SK-N-SH (cell line): ENCODE data around the gene PHLPP1. TPM values are rescaled to one million over a fixed set of nuclear protein-coding genes. Genes with fewer than 3 reads are reported as not detected.

Experiments
- CTCF ChIA-PET: fragments of 300-600, 350-600 bp; formaldehyde crosslinking; extraction: SDS; loops from one replicate; lab custom pipeline; 2021; lab: Yijun Ruan, JAX
- POLR2A ChIA-PET: fragments of 350-600 bp; sonication (Branson Sonifier 250); formaldehyde crosslinking; extraction: SDS; loops from one replicate; lab custom pipeline; 2020; ENCODE audit warnings: antibody characterized with exemption, inconsistent platforms; lab: Yijun Ruan, JAX
- DNase-seq: peaks from one replicate; pipeline ENCODE4 v3.0.0; 2012
- H2AFZ ChIP-seq: fragments of 200-600 bp; sonication (generic); 2 replicates; pipeline ENCODE4 v1.8.1; 2016; ENCODE audit warnings: antibody characterized with exemption, mild to moderate bottlenecking, low read depth
- H3F3A ChIP-seq: fragments of 200-600 bp; sonication (generic); replicated peaks from 2 replicates; pipeline ENCODE3; 2016; ENCODE audit warnings: antibody characterized with exemption, mild to moderate bottlenecking; ENCODE audit not compliant: insufficient read depth
- H3K27ac ChIP-seq, 2 experiments: fragments of 200-500 bp in 1 of 2; fragments of 200-600 bp in 1 of 2; sonication (Bioruptor generic) in 1 of 2; sonication (generic), shearing (Covaris generic) in 1 of 2; 2 replicates each; pipeline versions ENCODE4 v1.5.1 to v1.6.1; 2014 to 2016; ENCODE audit warnings: low read depth in 2 of 2, inconsistent platforms in 1 of 2, low read length in 1 of 2, mild to moderate bottlenecking in 1 of 2, mixed read lengths in 1 of 2
- H3K27me3 ChIP-seq: fragments of 200-600 bp; sonication (generic), shearing (Covaris generic); 2 replicates; pipeline ENCODE4 v1.6.1; 2016; ENCODE audit warnings: mixed run types; ENCODE audit not compliant: insufficient read depth
- H3K36me3 ChIP-seq, 2 experiments: fragments of 200-500 bp in 1 of 2; fragments of 200-600 bp in 1 of 2; sonication (Bioruptor generic) in 1 of 2; sonication (generic) in 1 of 2; replicated peaks in 1 of 2; 2 replicates each; pipeline versions ENCODE3 to v1.5.1; 2014 to 2016; ENCODE audit warnings: low read length in 1 of 2, mild to moderate bottlenecking in 1 of 2; ENCODE audit not compliant: insufficient read depth in 2 of 2, control insufficient read depth in 1 of 2
- H3K4me1 ChIP-seq, 2 experiments: fragments of 200-500 bp in 1 of 2; fragments of 200-600 bp in 1 of 2; sonication (Bioruptor generic) in 1 of 2; sonication (generic), shearing (Covaris generic) in 1 of 2; 2 replicates each; pipeline versions ENCODE4 v1.5.1 to v1.6.1; 2014 to 2016; ENCODE audit warnings: low read depth in 1 of 2, low read length in 1 of 2, mixed run types in 1 of 2; ENCODE audit not compliant: insufficient read depth in 2 of 2, control insufficient read depth in 1 of 2
- H3K4me2 ChIP-seq: fragments of 200-600 bp; sonication (generic), shearing (Covaris generic); 2 replicates; pipeline ENCODE4 v1.6.1; 2017; ENCODE audit warnings: mixed run types
- H3K4me3 ChIP-seq, 2 experiments: fragments of 200-500 bp in 1 of 2; fragments of 200-600 bp in 1 of 2; sonication (Bioruptor generic) in 1 of 2; sonication (generic), shearing (Covaris generic) in 1 of 2; 2 replicates each; pipeline versions ENCODE4 v1.5.1 to v1.8.1; 2014 to 2016; ENCODE audit warnings: low read depth in 2 of 2, inconsistent platforms in 1 of 2, low read length in 1 of 2, mild to moderate bottlenecking in 1 of 2, mixed read lengths in 1 of 2, moderate library complexity in 1 of 2
- H3K79me2 ChIP-seq: fragments of 200-600 bp; sonication (generic); 2 replicates; pipeline ENCODE4 v1.8.1; 2017; ENCODE audit warnings: mild to moderate bottlenecking; ENCODE audit not compliant: insufficient read depth
- H3K9ac ChIP-seq: fragments of 200-600 bp; sonication (generic); 2 replicates; pipeline ENCODE4 v1.6.1; 2017; ENCODE audit warnings: mixed run types
- H3K9me2 ChIP-seq: fragments of 200-600 bp; sonication (generic); 2 replicates; pipeline ENCODE4 v1.6.1; 2017; ENCODE audit warnings: mixed run types
- H3K9me3 ChIP-seq: fragments of 200-600 bp; sonication (generic); 2 replicates; pipeline ENCODE4 v1.6.1; 2017; ENCODE audit warnings: mixed run types, mild to moderate bottlenecking, moderate library complexity
- H4K20me1 ChIP-seq: fragments of 200-600 bp; sonication (generic); 2 replicates; pipeline ENCODE4 v1.6.1; 2017; ENCODE audit warnings: mild to moderate bottlenecking, mixed run types; ENCODE audit not compliant: insufficient read depth
- CHD2 ChIP-seq: fragments of 150-350 bp; IDR thresholded peaks from 2 replicates; pipeline ENCODE4 v1.6.1; 2018; ENCODE audit warnings: low read length; ENCODE audit not compliant: partially characterized antibody
- ELF1 ChIP-seq: IDR thresholded peaks from 2 replicates; pipeline ENCODE4 v1.4.0; 2012
- EZH2phosphoT487 ChIP-seq: fragments of 200-600 bp; sonication (generic); IDR thresholded peaks from 2 replicates; pipeline ENCODE4 v1.6.1; 2017; ENCODE audit warnings: low read depth, mixed run types, mild to moderate bottlenecking, antibody characterized with exemption, moderate library complexity, borderline replicate concordance
- FOSL2 ChIP-seq: IDR thresholded peaks from 2 replicates; pipeline ENCODE4 v1.4.0; 2012; ENCODE audit warnings: low read depth, mild to moderate bottlenecking, moderate library complexity, borderline replicate concordance
- GATA2 ChIP-seq: sonication (generic); formaldehyde crosslinking; IDR thresholded peaks from 2 replicates; pipeline ENCODE4 v1.5.0; 2020; ENCODE audit warnings: mild to moderate bottlenecking, missing genetic modification reagents
- JUND ChIP-seq: IDR thresholded peaks from 2 replicates; pipeline ENCODE4 v1.4.0; 2012
- MEF2A ChIP-seq: IDR thresholded peaks from 2 replicates; pipeline ENCODE4 v1.4.0; 2012; ENCODE audit warnings: low read depth, borderline replicate concordance
- MXI1 ChIP-seq: IDR thresholded peaks from 2 replicates; pipeline ENCODE4 v1.6.1; 2012; ENCODE audit warnings: mild to moderate bottlenecking, low read depth, low read length, improper control_type of control experiment
- NRF1 ChIP-seq: IDR thresholded peaks from 2 replicates; pipeline ENCODE4 v1.6.1; 2012; ENCODE audit warnings: low read depth, mild to moderate bottlenecking, low read length
- POLR2AphosphoS5 ChIP-seq: IDR thresholded peaks from 2 replicates; pipeline ENCODE4 v1.6.1; 2012; ENCODE audit warnings: low read depth, low read length
- RAD21 ChIP-seq: IDR thresholded peaks from 2 replicates; pipeline ENCODE4 v1.6.1; 2012; ENCODE audit warnings: mild to moderate bottlenecking, low read length
- RCOR1 ChIP-seq: fragments of 150-350 bp; IDR thresholded peaks from 2 replicates; pipeline ENCODE4 v1.6.1; 2017; ENCODE audit warnings: antibody characterized with exemption, low read length
- SIN3A ChIP-seq: IDR thresholded peaks from 2 replicates; pipeline ENCODE4 v1.6.1; 2012; ENCODE audit warnings: low read depth, mild to moderate bottlenecking, low read length, moderate library complexity, borderline replicate concordance
- SMC3 ChIP-seq: IDR thresholded peaks from 2 replicates; pipeline ENCODE4 v1.6.1; 2012; ENCODE audit warnings: low read depth, low read length, improper control_type of control experiment
- TAF1 ChIP-seq: IDR thresholded peaks from 2 replicates; pipeline ENCODE4 v1.6.1; 2012; ENCODE audit warnings: low read depth, mild to moderate bottlenecking, low read length, moderate library complexity, borderline replicate concordance
- TEAD4 ChIP-seq: IDR thresholded peaks from 2 replicates; pipeline ENCODE4 v1.4.0; 2012; ENCODE audit warnings: mild to moderate bottlenecking, borderline replicate concordance; ENCODE audit not compliant: insufficient read depth
- YY1 ChIP-seq: IDR thresholded peaks from 2 replicates; pipeline ENCODE4 v1.4.0; 2012; ENCODE audit warnings: low read depth, mild to moderate bottlenecking
- WGBS: methylation state at CpG from one replicate; pipeline ENCODE4 v1.1.6; 2017; ENCODE audit warnings: low lambda C conversion rate; 5-methylcytosine and 5-hydroxymethylcytosine counted together
- polyA plus RNA-seq, 3 experiments: library from polyadenylated mRNA; depleted of rRNA; stranded (reverse); fragments of >200 nt; gene quantifications; 2 replicates each; pipeline ENCODE4 v1.2.3, GENCODE V29; 2012
- TF ChIP-seq, protein P1 (sequence below): IDR thresholded peaks from 2 replicates; pipeline ENCODE4 v1.4.0; 2012; ENCODE audit warnings: low read depth, borderline replicate concordance
- TF ChIP-seq, protein P2 (sequence below): IDR thresholded peaks from 2 replicates; pipeline ENCODE4 v1.6.1; 2012; ENCODE audit warnings: mild to moderate bottlenecking, low read depth, low read length, moderate library complexity
- TF ChIP-seq, protein P3 (sequence below): IDR thresholded peaks from 2 replicates; pipeline ENCODE4; 2012

PHLPP1 gene
- polyA plus RNA-seq, 1 of the 3 experiments (the other 2 are of a cell fraction) = 4.6 TPM

DNA sequence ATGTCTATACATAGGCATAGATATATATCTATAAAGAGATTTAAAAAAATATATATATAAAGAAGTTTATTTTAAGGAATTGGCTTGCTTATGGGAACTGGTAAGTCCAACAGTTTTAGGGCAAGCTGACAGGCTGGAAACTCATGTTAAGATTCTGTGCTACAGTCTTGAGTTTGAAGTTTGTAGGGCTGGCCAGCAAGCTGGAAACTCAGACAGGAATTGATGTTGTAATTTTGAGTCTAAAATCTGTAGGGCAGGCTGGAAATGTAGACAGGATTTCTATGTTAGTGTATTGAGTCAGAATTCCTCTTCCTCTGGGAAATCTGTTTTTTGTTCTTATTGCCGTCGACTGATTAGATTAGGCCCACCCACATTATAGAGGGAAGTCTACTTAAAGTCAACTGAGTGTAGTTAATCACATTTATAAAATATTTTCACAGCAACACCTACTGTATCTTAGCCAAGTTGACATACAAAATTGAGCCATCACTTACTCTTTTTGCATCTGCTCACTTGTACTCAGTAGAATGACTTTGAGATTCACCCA lies 60.8 kb downstream of the PHLPP1 start:
- Histone ChIP-seq H3K79me2 (peaks cover 17% of the 10 kb centered on the region), H3K36me3 (no peaks in the 10 kb centered on the region), H3F3A (peaks cover 4% of the 10 kb centered on the region), H3K27ac (no peak overlapping the region), H3K27me3 (no peaks in the 10 kb centered on the region), H4K20me1 (no peaks in the 10 kb centered on the region), H3K4me2 (no peak overlapping the region)
- POLR2A ChIA-PET = no interaction called here
- TF ChIP-seq, protein P1, sequence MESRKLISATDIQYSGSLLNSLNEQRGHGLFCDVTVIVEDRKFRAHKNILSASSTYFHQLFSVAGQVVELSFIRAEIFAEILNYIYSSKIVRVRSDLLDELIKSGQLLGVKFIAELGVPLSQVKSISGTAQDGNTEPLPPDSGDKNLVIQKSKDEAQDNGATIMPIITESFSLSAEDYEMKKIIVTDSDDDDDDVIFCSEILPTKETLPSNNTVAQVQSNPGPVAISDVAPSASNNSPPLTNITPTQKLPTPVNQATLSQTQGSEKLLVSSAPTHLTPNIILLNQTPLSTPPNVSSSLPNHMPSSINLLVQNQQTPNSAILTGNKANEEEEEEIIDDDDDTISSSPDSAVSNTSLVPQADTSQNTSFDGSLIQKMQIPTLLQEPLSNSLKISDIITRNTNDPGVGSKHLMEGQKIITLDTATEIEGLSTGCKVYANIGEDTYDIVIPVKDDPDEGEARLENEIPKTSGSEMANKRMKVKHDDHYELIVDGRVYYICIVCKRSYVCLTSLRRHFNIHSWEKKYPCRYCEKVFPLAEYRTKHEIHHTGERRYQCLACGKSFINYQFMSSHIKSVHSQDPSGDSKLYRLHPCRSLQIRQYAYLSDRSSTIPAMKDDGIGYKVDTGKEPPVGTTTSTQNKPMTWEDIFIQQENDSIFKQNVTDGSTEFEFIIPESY = no peak
- no peak for TF ChIP-seq TAF1
- no peak for TF ChIP-seq EZH2phosphoT487
- TF ChIP-seq MEF2A = no peak
- TF ChIP-seq YY1 = no peak
- TF ChIP-seq NRF1 = no peak
- TF ChIP-seq JUND = no peak
- TF ChIP-seq FOSL2 = no peak
- TF ChIP-seq, all 33 proteins: peak for 0
- Histone ChIP-seq H3K4me3 (no peak overlapping the region), H3K4me1 (peaks cover 2 to 6% of the 10 kb centered on the region in 2 experiments; a peak in 2 of 4 replicates), H3K9me3 (no peaks in the 10 kb centered on the region), H3K9ac (no peak overlapping the region), H2AFZ (no peak overlapping the region), H3K9me2 (no peaks in the 10 kb centered on the region)
- CTCF ChIA-PET = interaction anchor here (1.1 to 1.2 kb wide), 2 partner anchors 17 to 192 kb away, joined by 3 to 5 read pairs; no protein-coding TSS in a partner anchor
- DNase-seq = no peak
- 100% methylated on average over 2 of the region's 2 CpGs for WGBS

DNA sequence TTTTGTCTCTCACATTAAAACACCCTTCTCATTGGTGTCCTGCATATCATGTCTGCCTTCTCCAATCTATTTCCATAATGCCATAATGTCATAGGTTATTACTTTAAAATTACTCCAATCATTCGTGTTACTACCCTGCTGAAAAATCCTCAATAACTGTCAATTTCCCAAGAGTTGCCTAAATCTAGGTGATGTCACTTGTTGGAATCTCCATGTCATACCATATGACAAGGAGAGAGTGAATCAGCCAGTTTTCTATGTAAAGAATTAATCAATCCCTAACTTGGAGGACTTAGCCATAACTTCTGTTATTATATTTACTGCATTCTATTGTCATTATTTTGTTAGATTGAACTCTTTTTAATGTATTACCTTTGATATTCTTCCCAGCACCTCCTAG lies 62.5 kb downstream of the PHLPP1 start:
- ChIA-PET POLR2A (interaction anchor here (0.8 kb wide), 1 partner anchor 108 kb away, joined by 3 read pairs; no protein-coding TSS in a partner anchor), CTCF (no interaction called here)
- H3K79me2 ChIP-seq = peaks cover 20% of the 10 kb centered on the region
- H3K27me3 ChIP-seq = no peaks in the 10 kb centered on the region
- H3K4me3 ChIP-seq = no peak overlapping the region
- H3K9ac ChIP-seq = no peak overlapping the region
- peaks cover 19% of the 10 kb centered on the region for H3F3A ChIP-seq
- H3K4me2 ChIP-seq = no peak overlapping the region
- no peak overlapping the region for H3K27ac ChIP-seq
- no peaks in the 10 kb centered on the region for H3K9me3 ChIP-seq
- H3K36me3 ChIP-seq = no peaks in the 10 kb centered on the region
- DNase-seq = no peak
- H3K9me2 ChIP-seq = no peaks in the 10 kb centered on the region
- H2AFZ ChIP-seq = no peak overlapping the region
- H4K20me1 ChIP-seq = no peaks in the 10 kb centered on the region
- peaks cover 2 to 16% of the 10 kb centered on the region in 2 experiments; a peak in 3 of 4 replicates for H3K4me1 ChIP-seq
- WGBS = 90% methylated on average over 1 of the region's 1 CpG
- TF ChIP-seq RCOR1 (no peak), SIN3A (no peak), TEAD4 (no peak), RAD21 (no peak), SMC3 (no peak), NRF1 (no peak), MEF2A (no peak), GATA2 (CRISPR knock-in tag) (no peak), POLR2AphosphoS5 (no peak), MXI1 (no peak), CHD2 (no peak), ELF1 (no peak)
- TF ChIP-seq, protein P1 = no peak
- TF ChIP-seq, protein P2, sequence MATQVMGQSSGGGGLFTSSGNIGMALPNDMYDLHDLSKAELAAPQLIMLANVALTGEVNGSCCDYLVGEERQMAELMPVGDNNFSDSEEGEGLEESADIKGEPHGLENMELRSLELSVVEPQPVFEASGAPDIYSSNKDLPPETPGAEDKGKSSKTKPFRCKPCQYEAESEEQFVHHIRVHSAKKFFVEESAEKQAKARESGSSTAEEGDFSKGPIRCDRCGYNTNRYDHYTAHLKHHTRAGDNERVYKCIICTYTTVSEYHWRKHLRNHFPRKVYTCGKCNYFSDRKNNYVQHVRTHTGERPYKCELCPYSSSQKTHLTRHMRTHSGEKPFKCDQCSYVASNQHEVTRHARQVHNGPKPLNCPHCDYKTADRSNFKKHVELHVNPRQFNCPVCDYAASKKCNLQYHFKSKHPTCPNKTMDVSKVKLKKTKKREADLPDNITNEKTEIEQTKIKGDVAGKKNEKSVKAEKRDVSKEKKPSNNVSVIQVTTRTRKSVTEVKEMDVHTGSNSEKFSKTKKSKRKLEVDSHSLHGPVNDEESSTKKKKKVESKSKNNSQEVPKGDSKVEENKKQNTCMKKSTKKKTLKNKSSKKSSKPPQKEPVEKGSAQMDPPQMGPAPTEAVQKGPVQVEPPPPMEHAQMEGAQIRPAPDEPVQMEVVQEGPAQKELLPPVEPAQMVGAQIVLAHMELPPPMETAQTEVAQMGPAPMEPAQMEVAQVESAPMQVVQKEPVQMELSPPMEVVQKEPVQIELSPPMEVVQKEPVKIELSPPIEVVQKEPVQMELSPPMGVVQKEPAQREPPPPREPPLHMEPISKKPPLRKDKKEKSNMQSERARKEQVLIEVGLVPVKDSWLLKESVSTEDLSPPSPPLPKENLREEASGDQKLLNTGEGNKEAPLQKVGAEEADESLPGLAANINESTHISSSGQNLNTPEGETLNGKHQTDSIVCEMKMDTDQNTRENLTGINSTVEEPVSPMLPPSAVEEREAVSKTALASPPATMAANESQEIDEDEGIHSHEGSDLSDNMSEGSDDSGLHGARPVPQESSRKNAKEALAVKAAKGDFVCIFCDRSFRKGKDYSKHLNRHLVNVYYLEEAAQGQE = no peak
- TF ChIP-seq, protein P3, sequence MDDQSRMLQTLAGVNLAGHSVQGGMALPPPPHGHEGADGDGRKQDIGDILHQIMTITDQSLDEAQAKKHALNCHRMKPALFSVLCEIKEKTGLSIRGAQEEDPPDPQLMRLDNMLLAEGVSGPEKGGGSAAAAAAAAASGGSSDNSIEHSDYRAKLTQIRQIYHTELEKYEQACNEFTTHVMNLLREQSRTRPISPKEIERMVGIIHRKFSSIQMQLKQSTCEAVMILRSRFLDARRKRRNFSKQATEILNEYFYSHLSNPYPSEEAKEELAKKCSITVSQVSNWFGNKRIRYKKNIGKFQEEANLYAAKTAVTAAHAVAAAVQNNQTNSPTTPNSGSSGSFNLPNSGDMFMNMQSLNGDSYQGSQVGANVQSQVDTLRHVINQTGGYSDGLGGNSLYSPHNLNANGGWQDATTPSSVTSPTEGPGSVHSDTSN = no peak
